Effector memory CD4-positive, alpha-beta T cell (primary cell): Measurements from ENCODE around the gene MYH11.
A peak's percentile ranks its signal among the peaks of the same experiment; 100 is the strongest.
"Not testable (repeated sequence)": the region's sequence is repeated elsewhere in the genome, so short reads cannot be mapped to it uniquely, and the experiment has no call there.

Experiments used
- DNase-seq, 3 donors: peaks; one replicate each; pipeline ENCODE4 v3.0.0-alpha.2; 2020
- H3K27ac ChIP-seq: 2 replicates; pipeline ENCODE4 v1.7.0; 2013; ENCODE audit warnings: mild to moderate bottlenecking, low read length, moderate library complexity; ENCODE audit not compliant: insufficient read depth, poor library complexity, severe bottlenecking
- H3K27me3 ChIP-seq: replicated peaks from 2 replicates; pipeline ENCODE4 v1.7.0; 2013; ENCODE audit warnings: mild to moderate bottlenecking, low read length; ENCODE audit not compliant: insufficient read depth, control insufficient read depth, poor library complexity, severe bottlenecking
- H3K36me3 ChIP-seq: 2 replicates; pipeline ENCODE4 v1.7.0; 2013; ENCODE audit warnings: mild to moderate bottlenecking, low read length, moderate library complexity; ENCODE audit not compliant: control insufficient read depth, insufficient read depth
- H3K4me1 ChIP-seq: 2 replicates; pipeline ENCODE4 v1.7.0; 2013; ENCODE audit warnings: low read length, mild to moderate bottlenecking; ENCODE audit not compliant: control insufficient read depth, insufficient read depth, poor library complexity, severe bottlenecking
- H3K4me3 ChIP-seq: 2 replicates; pipeline ENCODE4 v1.7.0; 2013; ENCODE audit warnings: low read length, low read depth, mild to moderate bottlenecking; ENCODE audit not compliant: insufficient read depth, poor library complexity, severe bottlenecking
- H3K9me3 ChIP-seq: 2 replicates; pipeline ENCODE4 v1.7.0; 2013; ENCODE audit warnings: mild to moderate bottlenecking, low read length, moderate library complexity; ENCODE audit not compliant: control insufficient read depth

MYH11 gene

GRCh38 chr16:15674571-15674970, 182.3 kb downstream of the MYH11 start:
- H3K36me3 ChIP-seq, result peaks cover 34% of the 10 kb centered on the region

GRCh38 chr16:15672514-15673167, 184.2 kb downstream of the MYH11 start:
- Histone ChIP-seq H3K4me1 (peaks cover 28% of the 10 kb centered on the region), H3K9me3 (no peaks in the 10 kb centered on the region), H3K27ac (peak overlapping the region; percentile 87), H3K36me3 (peaks cover 32% of the 10 kb centered on the region), H3K27me3 (no peaks in the 10 kb centered on the region), H3K4me3 (peak overlapping the region; percentile 13)
- DNase-seq, result peak; percentile 52 to 77 (median 67)

More at GRCh38 chr16:15674571-15674970, 182.3 kb downstream of the MYH11 start:
- no peaks in the 10 kb centered on the region for H3K27me3 ChIP-seq
- no peak for DNase-seq
- peaks cover 28% of the 10 kb centered on the region for H3K4me1 ChIP-seq
- H3K9me3 ChIP-seq, result no peaks in the 10 kb centered on the region
- no peak overlapping the region for H3K4me3 ChIP-seq
- peak overlapping the region; percentile 87 for H3K27ac ChIP-seq

GRCh38 chr16:15672127-15672513, 184.7 kb downstream of the MYH11 start:
- not testable (repeated sequence) for H3K27me3 ChIP-seq, H3K9me3 ChIP-seq, DNase-seq, H3K4me3 ChIP-seq
- peaks cover 35% of the 10 kb centered on the region for H3K36me3 ChIP-seq
- peaks cover 28% of the 10 kb centered on the region for H3K4me1 ChIP-seq
- peak overlapping the region; percentile 87 for H3K27ac ChIP-seq

- no peak overlapping the region for H3K4me3 ChIP-seq
- peaks cover 28% of the 10 kb centered on the region for H3K4me1 ChIP-seq
- H3K36me3 ChIP-seq, result peaks cover 36% of the 10 kb centered on the region
- no peaks in the 10 kb centered on the region for H3K27me3 ChIP-seq
- DNase-seq, result no peak
- H3K27ac ChIP-seq, result peak overlapping the region; percentile 87
- no peaks in the 10 kb centered on the region for H3K9me3 ChIP-seq
These were observed 185.2 kb downstream of the MYH11 start for GRCh38 chr16:15671530-15672117.

- H3K27ac ChIP-seq, result no peak overlapping the region
- no peaks in the 10 kb centered on the region for H3K27me3 ChIP-seq
- H3K4me1 ChIP-seq, result peaks cover 7% of the 10 kb centered on the region
- no peaks in the 10 kb centered on the region for H3K9me3 ChIP-seq
- no peak overlapping the region for H3K4me3 ChIP-seq
- peaks cover 53% of the 10 kb centered on the region for H3K36me3 ChIP-seq
- DNase-seq, result no peak
These were observed 189.6 kb downstream of the MYH11 start for GRCh38 chr16:15667091-15667742.

GRCh38 chr16:15665107-15665506, 191.7 kb downstream of the MYH11 start:
- Histone ChIP-seq H3K4me3 (no peak overlapping the region), H3K27ac (no peak overlapping the region), H3K4me1 (no peaks in the 10 kb centered on the region), H3K27me3 (no peaks in the 10 kb centered on the region), H3K9me3 (no peaks in the 10 kb centered on the region), H3K36me3 (peaks cover 54% of the 10 kb centered on the region)
- DNase-seq, result no peak

- DNase-seq, result no peak
- no peaks in the 10 kb centered on the region for H3K9me3 ChIP-seq
- H3K4me3 ChIP-seq, result no peak overlapping the region
- no peak overlapping the region for H3K27ac ChIP-seq
- no peaks in the 10 kb centered on the region for H3K27me3 ChIP-seq
- peaks cover 11% of the 10 kb centered on the region for H3K36me3 ChIP-seq
- H3K4me1 ChIP-seq, result peaks cover 8% of the 10 kb centered on the region
These were observed 196.6 kb downstream of the MYH11 start for GRCh38 chr16:15660203-15660601.

- Histone ChIP-seq H3K36me3 (peaks cover 6% of the 10 kb centered on the region), H3K4me3 (no peak overlapping the region), H3K4me1 (peaks cover 8% of the 10 kb centered on the region), H3K27me3 (no peaks in the 10 kb centered on the region), H3K27ac (peak overlapping the region; percentile 51), H3K9me3 (no peaks in the 10 kb centered on the region)
- DNase-seq, result no peak
These were observed 198.3 kb downstream of the MYH11 start for GRCh38 chr16:15658556-15658955.

- H3K4me1 ChIP-seq, result peaks cover 8% of the 10 kb centered on the region
- no peak overlapping the region for H3K27ac ChIP-seq
- no peaks in the 10 kb centered on the region for H3K9me3 ChIP-seq
- DNase-seq, result no peak
- peaks cover 6% of the 10 kb centered on the region for H3K36me3 ChIP-seq
- H3K27me3 ChIP-seq, result no peaks in the 10 kb centered on the region
- no peak overlapping the region for H3K4me3 ChIP-seq
These were observed 198.7 kb downstream of the MYH11 start for GRCh38 chr16:15658149-15658548.

- not testable (repeated sequence) for H3K36me3 ChIP-seq, H3K4me3 ChIP-seq, H3K27ac ChIP-seq, H3K9me3 ChIP-seq, H3K27me3 ChIP-seq, DNase-seq
- peaks cover 21% of the 10 kb centered on the region for H3K4me1 ChIP-seq
These were observed 201.3 kb downstream of the MYH11 start for GRCh38 chr16:15655561-15655960.
